IPS-18c (cell line): ENCODE measurements around the gene PRKACA.

Experiments used
- H3K4me3 ChIP-seq: 2 replicates; pipeline ENCODE4 v1.7.0; 2013; ENCODE audit warnings: low read depth, mild to moderate bottlenecking, low read length, moderate library complexity; ENCODE audit not compliant: insufficient read depth
- H3K9me3 ChIP-seq: one replicate; pipeline ENCODE4 v1.6.1; 2013; ENCODE audit warnings: mild to moderate bottlenecking, low read length, moderate library complexity; ENCODE audit not compliant: control insufficient read depth, insufficient read depth

Gene PRKACA

GRCh38 chr19:14089662-14090508 is 27.7 kb downstream of the PRKACA start:
- Histone ChIP-seq H3K4me3 (peak overlapping the region; percentile 61), H3K9me3 (peaks cover 3% of the 10 kb centered on the region)

DNA sequence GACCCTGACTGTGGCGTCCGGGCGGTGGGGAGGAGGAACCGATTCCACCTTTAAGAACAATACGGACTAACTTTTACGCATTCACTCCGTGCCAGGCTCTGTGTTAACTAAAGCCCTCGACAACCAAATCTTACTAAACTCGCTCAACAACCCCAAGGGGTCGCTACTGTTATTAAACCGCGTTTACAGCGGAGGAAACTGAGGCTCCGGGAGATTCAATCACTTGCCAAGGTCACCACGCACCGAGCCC is 28.2 kb downstream of the PRKACA start:
- Histone ChIP-seq H3K9me3 (peaks cover 3% of the 10 kb centered on the region), H3K4me3 (peak overlapping the region; percentile 61)

DNA sequence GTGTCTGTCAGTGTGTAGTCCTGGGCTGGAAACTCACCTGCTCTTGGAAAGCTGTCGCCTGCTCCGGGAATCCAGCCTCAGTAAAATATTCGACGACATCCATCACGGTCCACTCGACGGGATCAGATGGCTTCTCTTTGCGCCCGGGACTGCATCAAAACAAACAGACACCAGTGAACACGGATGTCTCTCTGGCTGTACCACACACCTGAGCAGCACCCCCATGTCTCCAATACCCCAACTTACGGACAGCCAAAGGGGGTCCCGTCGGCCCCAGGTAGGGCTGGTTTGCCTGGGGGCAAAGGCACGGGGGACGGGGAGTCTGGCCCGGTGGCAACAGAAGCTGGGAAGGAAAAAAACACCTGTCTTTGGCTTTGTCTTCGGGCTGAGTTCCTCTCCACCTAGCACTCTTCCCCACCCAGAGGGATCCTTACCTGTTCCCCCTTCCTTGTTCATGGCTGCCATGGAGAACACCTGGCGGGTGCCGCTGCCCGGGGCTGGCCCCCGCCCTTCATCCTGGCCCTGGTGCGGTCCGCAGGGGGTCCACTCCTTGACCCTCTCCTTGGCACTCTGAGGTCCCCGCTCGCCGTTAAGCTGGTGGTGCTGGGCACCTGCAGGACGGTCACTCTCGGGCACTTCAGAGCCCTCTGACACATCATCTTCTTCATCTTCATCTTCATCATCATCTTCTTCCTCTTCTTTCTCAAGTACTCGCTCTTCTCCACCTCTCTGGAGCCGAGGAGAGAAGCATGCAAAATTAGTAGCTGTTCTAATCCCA is 28.7 kb downstream of the PRKACA start:
- peaks cover 3% of the 10 kb centered on the region for H3K9me3 ChIP-seq
- peak overlapping the region; percentile 61; the same call in 1 of the 2 replicates for H3K4me3 ChIP-seq

DNA sequence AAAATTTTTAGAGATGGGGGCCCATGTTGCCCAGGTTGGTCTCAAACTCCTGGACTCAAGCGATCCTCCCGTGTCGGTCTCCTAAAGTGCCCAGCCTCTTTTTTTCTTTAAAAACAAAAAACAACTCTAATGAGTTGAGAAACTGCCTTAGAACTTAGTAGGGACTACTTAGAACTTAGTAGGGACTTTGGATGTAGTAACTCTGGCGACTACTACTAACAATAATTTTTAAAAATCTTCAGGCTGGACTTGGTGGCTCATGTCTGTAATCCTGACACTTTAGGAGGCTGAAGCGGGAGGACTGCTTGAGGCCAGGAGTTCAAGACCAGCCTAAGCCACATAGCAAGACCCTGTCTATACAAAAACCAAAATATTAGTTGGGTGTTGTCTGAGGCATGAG is 31.5 kb downstream of the PRKACA start:
- H3K4me3 ChIP-seq: peak overlapping the region; percentile 44; the same call in 1 of the 2 replicates

GRCh38 chr19:14085309-14085995 is 32.1 kb downstream of the PRKACA start, which contains the start of gene C19orf67:
C19orf67 (minus strand) TSS chr19:14085783; CDS start chr19:14085627, 156 bp downstream.
- Histone ChIP-seq H3K4me3 (peak within 1 kb of the TSS; percentile 44), H3K9me3 (no peaks in the 10 kb centered on the region)

More for the DNA sequence above, 31.5 kb downstream of the PRKACA start:
- H3K9me3 ChIP-seq: no peaks in the 10 kb centered on the region

DNA sequence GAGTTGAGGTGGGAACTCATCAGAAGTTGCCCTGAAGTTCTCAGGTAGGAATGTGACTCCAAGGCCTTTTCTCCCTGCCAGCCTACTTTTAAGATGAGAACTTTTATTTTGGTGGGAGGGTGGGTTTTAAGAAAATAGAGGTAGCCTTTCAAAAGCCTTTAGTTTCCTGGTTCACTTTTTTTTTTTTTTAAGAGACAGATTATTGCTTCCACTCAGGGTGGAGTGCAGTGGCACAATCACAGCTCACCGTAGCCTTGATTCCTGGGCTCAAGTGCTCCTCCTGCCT is 34.9 kb downstream of the PRKACA start:
- H3K9me3 ChIP-seq: no peaks in the 10 kb centered on the region
- no peak overlapping the region for H3K4me3 ChIP-seq

GRCh38 chr19:14081797-14082674 is 35.5 kb downstream of the PRKACA start:
- H3K4me3 ChIP-seq: peak overlapping the region; percentile 62

DNA sequence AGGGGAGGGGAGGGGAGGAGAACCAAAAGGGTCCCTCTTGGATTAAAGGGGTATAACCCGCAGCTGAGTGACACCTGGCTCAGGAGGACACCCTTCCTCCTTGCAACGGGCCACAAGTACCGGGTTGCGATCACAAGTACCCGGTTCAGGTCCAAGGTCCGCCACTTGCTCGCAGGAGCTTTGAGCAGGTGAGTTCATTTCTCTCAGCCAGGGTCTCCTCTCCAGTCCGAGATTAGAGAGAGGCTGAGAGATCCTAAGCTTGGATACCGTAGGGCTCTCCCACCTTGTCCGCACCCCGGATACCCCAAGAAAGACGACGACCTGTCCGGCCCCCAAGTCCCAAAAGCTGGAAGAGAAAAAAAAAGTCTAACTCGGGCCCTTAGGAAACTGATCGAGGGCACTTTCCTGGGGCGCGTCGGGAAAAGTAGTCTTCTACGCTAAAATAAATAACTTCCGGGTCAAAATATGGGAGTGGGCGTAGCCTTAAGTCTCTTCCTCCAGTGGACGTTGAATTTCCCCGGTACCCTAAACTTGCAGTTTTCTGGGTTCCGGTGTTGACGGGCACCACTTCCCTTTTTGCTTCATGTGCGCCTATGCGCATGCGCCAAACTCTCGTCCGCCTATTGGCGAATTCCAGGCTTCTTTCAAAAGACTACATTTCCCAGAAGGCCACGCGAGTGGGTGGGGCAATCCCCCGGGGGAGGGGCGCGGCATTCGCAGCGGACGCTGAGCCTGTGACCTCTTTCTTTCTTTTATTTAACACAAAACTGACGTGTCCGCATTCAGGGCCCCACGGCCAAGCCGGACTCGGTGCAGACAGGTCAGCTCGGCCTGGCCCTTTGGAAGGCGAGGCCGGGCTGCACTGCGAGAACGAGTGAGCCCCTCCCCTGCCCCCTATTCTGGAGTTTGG is 36.4 kb downstream of the PRKACA start:
- Histone ChIP-seq H3K9me3 (no peaks in the 10 kb centered on the region), H3K4me3 (peak overlapping the region; percentile 83)

More at GRCh38 chr19:14081797-14082674, 35.5 kb downstream of the PRKACA start:
- H3K9me3 ChIP-seq: no peaks in the 10 kb centered on the region

GRCh38 chr19:14078411-14078810 is 39.2 kb downstream of the PRKACA start:
- Histone ChIP-seq H3K9me3 (no peaks in the 10 kb centered on the region), H3K4me3 (no peak overlapping the region)

DNA sequence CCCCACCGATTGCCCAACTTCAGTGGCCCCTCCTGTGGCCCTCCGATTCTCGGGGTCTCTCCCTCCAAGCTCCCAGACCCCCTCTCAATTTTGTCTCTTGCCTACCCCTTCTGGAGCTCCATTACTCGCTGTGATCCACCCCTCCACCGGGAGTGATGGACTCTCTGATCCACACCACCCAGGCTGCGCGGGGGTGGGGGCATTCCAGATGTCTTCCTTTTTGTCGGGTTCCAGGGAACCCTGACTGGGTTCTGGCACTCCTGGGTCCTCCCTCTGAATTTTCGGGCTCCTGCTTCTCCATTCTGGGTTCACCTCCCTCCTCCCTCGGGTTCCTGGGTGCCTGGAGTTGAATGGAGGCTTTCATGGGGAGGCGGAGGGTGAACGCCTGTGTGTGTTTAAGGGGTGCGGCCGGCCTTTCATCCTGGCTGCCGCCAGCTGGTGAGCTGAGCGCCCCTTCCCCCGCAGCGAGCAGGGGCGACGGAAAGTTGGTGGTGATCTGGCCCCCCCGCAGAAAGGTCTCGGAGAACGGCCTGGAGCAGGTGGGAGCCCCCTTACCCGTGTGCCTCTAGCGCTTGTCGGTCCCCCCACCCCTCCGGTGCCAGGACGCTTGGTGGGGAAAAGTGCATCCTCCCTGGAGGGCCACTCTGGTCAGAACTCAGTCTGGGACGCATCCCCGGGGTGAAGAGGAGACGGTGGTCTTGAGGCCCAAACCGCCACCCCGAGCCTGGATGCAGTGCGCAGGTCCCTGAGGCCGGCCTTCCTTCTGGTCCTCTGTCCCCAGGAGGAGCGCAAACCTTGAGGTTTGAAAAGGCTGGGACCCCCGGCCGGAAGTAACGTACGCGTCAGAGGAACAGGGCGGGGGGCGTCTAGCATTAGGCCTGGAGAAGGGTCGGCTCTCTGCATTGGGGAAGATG is 43.4 kb downstream of the PRKACA start:
- Histone ChIP-seq H3K9me3 (no peaks in the 10 kb centered on the region), H3K4me3 (peak overlapping the region; percentile 64)

DNA sequence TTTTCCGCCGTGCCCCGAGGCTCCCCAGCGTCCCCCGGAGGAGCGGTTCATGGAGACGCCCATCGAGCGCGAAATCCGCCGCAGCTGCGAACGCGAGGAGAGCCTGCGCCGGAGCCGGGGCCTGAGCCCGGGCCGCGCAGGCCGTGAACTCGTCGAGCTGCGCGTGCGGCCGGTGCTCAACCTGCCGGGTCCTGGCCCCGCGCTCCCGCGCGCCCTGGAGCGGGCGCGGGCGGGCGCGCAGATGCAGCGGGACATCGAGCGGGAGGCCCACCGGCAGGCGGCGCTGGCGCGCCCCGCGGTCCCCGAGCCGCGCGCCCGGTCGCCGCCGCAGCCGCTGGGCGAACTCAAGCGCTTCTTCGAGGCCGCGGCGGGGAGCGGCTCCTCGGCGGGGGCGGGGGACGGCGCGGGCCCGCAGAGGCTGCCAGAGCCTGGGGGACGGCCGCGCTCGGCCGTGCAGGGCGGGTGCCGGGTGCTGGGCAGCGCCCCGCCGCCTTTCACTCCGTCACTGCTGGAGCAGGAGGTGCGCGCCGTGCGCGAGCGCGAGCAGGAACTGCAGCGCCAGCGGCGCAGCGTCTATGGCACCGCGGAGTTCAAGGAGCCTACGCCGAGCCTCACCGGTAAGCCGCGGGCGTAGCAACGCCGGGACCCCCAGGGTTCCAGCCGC is 44.2 kb downstream of the PRKACA start:
- Histone ChIP-seq H3K4me3 (peak overlapping the region; percentile 65), H3K9me3 (no peaks in the 10 kb centered on the region)

GRCh38 chr19:14072535-14073260 is 44.9 kb downstream of the PRKACA start, which contains the start of gene MISP3:
MISP3 (plus strand) TSS chr19:14072786; CDS start chr19:14073310, 524 bp downstream.
- Histone ChIP-seq H3K4me3 (peak within 1 kb of the TSS; percentile 65), H3K9me3 (no peaks in the 10 kb centered on the region)

- peaks cover 2% of the 10 kb centered on the region for H3K9me3 ChIP-seq
- H3K4me3 ChIP-seq: no peak overlapping the region
These were observed 47.1 kb downstream of the PRKACA start for GRCh38 chr19:14070268-14071050.
